ENCODE measurements around the gene LUZP2.

DNA sequence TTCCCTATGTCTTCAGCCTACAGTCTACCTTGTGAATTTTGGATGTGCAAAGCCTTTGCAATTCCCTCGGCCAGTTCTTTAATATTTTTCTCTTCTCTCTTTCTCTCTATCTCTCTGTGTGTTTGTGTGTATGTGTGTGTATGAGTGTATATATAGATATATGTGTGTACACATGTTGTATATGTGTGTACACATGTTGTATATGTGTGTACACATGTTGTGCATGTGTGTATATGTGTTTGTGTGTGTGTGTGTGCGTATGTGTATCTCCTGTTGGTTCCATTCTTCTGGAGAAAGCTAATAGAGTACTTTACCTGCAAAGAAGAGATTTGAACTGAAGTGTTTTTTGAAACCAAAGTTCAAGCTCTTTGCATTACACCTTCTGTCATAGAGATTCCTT is 155.0 kb downstream of the LUZP2 start:
- no peak for TF ChIP-seq POLR2A (IDR thresholded peaks at IDR 0.05)
- TF ChIP-seq, protein P1, sequence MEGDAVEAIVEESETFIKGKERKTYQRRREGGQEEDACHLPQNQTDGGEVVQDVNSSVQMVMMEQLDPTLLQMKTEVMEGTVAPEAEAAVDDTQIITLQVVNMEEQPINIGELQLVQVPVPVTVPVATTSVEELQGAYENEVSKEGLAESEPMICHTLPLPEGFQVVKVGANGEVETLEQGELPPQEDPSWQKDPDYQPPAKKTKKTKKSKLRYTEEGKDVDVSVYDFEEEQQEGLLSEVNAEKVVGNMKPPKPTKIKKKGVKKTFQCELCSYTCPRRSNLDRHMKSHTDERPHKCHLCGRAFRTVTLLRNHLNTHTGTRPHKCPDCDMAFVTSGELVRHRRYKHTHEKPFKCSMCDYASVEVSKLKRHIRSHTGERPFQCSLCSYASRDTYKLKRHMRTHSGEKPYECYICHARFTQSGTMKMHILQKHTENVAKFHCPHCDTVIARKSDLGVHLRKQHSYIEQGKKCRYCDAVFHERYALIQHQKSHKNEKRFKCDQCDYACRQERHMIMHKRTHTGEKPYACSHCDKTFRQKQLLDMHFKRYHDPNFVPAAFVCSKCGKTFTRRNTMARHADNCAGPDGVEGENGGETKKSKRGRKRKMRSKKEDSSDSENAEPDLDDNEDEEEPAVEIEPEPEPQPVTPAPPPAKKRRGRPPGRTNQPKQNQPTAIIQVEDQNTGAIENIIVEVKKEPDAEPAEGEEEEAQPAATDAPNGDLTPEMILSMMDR (IDR thresholded peaks at IDR 0.05), result no peak
- TF ChIP-seq POLR2AphosphoS5 (IDR thresholded peaks at IDR 0.05), result no peak
